HPDE6-E6E7 (cell line): Measurements from ENCODE around the gene IMPDH2.
A peak's percentile ranks its signal among the peaks of the same experiment; 100 is the strongest.
"Not testable (repeated sequence)": the region's sequence is repeated elsewhere in the genome, so short reads cannot be mapped to it uniquely, and the experiment has no call there.

Source experiments
- DNase-seq: peaks from one replicate; pipeline ENCODE4 v3.0.0; 2011; ENCODE audit warnings: missing footprints; ENCODE audit errors: extremely low spot score

The IMPDH2 gene

GRCh38 chr3:49021213-49021812 is 7.9 kb downstream of the IMPDH2 start:
- peak; percentile 57 for DNase-seq

DNA sequence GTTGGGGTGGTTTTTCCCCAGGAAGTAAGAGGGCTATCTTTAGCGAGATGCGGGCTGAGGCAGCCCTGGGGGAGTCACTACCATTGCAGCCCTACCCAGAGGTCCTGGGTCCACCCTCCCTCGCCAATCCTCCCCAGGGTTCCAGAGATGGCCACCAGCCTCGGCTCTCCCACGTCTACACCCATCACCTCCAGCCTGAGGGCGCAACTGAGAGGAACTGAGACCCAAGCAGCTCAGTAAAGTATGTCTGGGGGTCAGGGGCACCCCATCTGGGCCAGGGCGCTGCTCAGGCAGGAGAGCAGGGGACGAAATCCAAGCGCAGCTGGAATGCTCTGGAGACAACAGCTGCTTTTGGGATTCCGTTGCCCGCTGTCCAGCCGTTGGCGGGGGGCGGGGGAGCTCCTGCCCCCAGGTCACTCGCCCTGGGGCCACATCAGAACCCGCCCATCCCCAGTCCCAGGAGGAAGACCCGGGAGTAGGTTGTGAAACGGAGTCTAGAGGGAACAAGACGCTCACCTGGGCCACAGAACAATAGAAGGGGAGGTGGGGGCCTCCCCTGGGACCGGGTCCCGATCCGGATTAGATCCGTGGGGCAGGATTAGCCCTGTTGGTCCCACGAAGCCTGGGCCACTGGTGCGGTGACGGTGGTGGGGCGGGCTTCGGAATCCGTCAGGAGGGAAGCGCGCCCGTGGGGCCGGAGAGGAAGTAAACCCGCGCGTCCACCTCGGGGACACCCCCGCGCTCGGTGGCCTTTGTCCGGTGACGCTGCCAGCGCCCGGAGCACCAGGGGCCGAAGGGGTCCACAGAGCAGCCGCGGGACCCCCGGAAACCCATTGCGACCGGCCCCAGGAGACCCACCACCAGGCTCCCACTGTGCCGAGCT is 8.6 kb downstream of the IMPDH2 start:
- DNase-seq = no peak

DNA sequence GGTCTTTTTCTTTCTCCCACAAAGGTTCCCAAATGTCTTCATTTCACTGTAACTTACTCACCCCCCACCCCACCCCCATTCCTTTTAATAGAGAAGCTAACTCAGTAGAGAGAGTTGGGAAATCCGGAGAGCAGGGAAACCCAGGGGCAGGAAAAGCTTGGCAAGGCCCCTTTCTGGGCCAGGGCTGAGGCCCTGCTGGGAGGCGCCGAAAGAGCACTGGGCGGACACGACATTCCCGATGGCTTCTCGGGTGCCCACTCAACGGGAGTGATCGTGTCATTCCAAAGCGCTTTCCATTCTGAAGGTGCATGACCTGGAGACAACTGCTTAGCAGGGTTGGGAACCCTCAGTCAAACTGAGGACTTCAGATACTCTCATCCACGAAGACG is 9.3 kb downstream of the IMPDH2 start:
- no peak for DNase-seq

GRCh38 chr3:49018707-49019006 is 10.5 kb downstream of the IMPDH2 start:
- DNase-seq = no peak

DNA sequence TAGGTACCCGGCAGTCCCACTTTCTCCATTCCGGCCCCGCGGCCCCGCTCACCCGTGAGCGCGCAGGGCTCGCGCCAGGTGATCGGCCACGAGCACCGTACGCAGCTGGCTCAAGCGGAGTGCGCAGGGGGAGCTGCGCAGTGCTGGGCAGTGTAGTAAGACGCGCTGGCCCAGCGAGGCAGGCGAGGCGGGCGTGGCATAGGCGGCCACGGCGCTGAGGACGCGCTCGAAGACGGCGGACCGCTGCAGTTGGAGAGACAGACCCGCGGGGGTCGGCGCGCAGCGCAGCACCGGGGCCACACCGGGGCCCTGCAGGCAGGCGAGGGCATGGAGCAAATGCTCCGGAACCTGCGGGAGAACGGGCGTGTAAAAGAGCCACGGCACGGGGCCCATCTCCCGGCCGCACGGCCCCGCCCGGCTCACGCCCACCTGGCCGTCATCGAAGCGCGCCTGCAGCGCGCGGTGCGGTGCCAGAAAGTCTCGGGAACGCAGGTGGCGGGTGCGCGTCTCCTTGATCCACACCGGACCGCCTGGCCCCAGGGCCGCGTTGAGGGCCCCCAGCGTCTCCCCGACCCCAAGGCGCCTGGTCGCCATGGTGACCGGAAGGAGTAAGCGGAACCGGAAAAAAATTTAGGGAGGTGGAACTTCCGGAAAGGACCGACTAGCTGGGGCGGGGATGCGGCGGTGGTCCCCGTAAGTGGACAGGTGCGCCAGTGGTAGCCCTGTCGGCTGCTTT is 11.1 kb downstream of the IMPDH2 start, which contains the start of gene DALRD3:
DALRD3 (minus strand) TSS at position 610 of the 736 bp plus-strand sequence; CDS start at position 594, 16 bp downstream.
- no peak for DNase-seq

- DNase-seq = no peak
Measured at GRCh38 chr3:49017229-49017970, 11.8 kb downstream of the IMPDH2 start.

DNA sequence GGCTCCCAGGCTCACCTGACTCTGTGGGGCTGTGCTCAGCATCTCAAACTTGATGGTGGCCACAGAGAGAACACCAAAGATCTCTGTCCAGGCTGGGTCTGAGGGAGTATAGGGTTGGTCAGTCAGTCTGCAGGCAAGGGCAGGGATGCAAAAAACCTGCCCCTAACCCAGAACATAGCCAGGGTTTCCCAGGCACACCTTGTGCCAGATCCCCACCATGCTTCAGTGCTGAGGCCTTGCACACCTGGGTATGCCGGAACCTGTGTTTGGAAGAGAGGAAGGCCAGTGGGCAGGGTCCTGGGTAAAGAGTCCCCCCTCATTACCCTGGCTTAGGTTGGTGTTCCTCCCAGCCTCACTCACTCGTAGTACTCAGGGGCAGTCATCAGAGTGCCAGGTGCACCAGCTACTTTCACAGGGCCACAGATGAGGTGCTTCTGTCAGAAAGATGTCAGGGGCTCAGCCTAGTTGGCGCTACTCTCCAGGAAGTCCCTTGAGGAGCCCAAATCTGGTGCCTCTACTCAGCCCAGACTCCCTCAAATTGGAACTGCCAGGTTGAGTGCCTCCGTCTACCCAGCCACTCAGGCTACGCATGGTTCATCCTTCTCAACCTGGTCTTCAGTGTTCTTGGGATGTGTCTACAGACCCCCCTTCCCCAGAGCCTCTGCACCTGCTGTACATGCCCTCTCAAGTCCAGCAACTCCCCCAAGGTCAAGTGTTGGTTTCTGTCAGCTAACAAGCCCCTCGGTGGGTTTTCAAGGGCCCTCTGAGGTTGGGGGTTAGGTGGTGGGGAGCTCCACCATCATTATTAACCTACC is 12.6 kb downstream of the IMPDH2 start:
- no peak for DNase-seq

- no peak for DNase-seq
Measured at GRCh38 chr3:49015765-49016164, 13.4 kb downstream of the IMPDH2 start.

GRCh38 chr3:49015072-49015471 is 14.1 kb downstream of the IMPDH2 start:
- DNase-seq = no peak

- DNase-seq = no peak
Measured at GRCh38 chr3:49013738-49014660, 15.2 kb downstream of the IMPDH2 start.

- no peak for DNase-seq
Measured at GRCh38 chr3:49013113-49013737, 16.0 kb downstream of the IMPDH2 start.

DNA sequence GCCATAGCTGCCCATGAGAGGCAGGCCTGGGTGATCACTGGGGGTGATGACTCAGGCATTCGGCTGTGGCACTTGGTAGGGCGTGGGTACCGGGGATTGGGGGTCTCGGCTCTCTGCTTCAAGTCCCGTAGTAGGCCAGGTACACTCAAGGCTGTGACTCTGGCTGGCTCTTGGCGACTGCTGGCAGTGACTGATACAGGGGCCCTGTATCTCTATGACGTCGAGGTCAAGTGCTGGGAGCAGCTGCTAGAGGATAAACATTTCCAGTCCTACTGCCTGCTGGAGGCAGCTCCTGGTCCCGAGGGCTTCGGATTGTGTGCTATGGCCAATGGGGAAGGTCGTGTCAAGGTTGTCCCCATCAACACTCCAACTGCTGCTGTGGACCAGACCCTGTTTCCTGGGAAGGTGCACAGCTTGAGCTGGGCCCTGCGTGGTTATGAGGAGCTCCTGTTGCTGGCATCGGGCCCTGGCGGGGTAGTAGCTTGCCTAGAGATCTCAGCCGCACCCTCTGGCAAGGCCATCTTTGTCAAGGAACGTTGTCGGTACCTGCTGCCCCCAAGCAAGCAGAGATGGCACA is 16.7 kb downstream of the IMPDH2 start:
- no peak for DNase-seq

DNA sequence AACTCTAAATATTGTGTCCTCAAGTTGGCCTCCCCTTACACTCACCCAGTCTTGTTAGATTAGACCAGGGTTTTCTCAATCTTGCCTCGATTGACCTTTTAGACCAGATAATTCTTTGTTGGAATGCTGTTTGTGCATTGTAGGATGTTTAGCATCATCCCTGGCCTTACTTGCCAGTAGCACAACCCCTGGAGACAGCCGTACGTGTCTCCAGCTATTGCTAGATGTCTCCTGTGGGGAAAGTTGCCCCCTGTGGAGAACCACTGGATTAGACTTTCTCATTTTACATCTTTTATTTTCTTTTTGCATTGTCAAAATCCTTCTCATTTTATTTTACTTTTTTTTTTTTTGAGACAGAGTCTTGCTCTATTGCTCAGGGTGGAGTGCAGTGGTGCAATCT is 19.8 kb downstream of the IMPDH2 start:
- DNase-seq = no peak

- not testable (repeated sequence) for DNase-seq
Measured at GRCh38 chr3:49008627-49009026, 20.6 kb downstream of the IMPDH2 start.

DNA sequence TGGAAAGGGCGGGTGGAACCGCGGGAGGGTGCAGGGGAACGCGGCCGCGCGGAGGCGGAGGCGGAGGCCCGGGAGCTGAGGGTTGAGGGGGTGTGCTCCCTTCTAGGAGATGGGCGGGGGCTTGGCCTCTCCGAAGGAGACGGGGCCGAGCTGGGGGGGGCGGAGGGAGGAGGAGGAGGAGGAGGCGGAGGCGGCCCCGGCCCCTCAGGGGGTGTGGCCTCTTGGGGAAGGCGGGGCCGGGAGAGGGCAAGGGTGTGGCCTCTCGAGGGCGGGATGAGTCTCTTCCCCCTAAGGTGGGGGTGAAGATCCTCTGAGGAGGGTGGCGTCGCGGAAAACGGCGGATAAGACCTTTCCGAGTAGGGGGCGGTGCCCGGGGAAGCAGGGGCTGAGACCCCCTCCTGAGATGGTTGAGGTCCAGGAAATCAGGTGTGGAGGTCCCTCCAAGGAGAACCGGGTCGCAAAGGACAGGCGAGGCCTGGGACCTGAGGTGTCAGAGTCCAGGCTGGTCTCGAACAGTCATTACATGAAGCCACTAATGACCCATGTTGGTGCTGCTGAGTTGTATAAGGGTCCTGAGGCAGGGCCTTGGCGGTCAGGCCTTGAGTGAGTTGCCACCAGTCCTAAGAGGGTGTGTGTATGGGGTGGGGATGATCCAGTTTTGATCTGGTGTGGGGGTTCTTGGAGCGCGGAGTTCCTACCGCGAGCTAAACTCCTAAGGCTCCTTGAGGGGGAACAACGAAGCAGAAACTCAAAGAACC is 21.2 kb downstream of the IMPDH2 start:
- no peak for DNase-seq

GRCh38 chr3:49007068-49007770 is 22.0 kb downstream of the IMPDH2 start, which contains the start of gene WDR6:
WDR6 (plus strand) TSS chr3:49007391; CDS start chr3:49007432, 41 bp downstream.
- DNase-seq = peak; percentile 69

GRCh38 chr3:49006408-49007067 is 22.7 kb downstream of the IMPDH2 start:
- no peak for DNase-seq
